ENCODE results near the gene ARHGAP26.

- no peak for TF ChIP-seq POLR2A (IDR thresholded peaks at IDR 0.05)
- TF ChIP-seq CTCF (IDR thresholded peaks at IDR 0.05), result no peak
Observed at GRCh38 chr5:142777099-142777498, 6.9 kb downstream of the ARHGAP26 start.
